Stomach (tissue), 9 donors: ENCODE data around the gene FOXN4. TPM values are rescaled to one million over a fixed set of nuclear protein-coding genes. Genes with fewer than 3 reads are reported as not detected.

Experiments
- DNase-seq, 2 donors: peaks; one replicate each; pipeline versions ENCODE4 v3.0.0 to v3.0.0-alpha.2; 2013 to 2019
- H3K27ac ChIP-seq, 5 donors: fragments of 200-600 bp in 4 of 5; sonication (generic) in 4 of 5; one replicate each; pipeline ENCODE4 v1.5.1; 2013 to 2019; ENCODE audit warnings: mild to moderate bottlenecking in 1 of 5, moderate library complexity in 1 of 5
- H3K27me3 ChIP-seq, 3 donors: fragments of 200-600 bp; sonication (generic); one replicate each; pipeline ENCODE4 v1.5.1; 2017 to 2019; ENCODE audit warnings: mixed run types in 1 of 3
- H3K36me3 ChIP-seq, 4 donors: fragments of 200-600 bp; sonication (generic); 1 replicate in 3 of 4; 2 replicates in 1 of 4; pipeline ENCODE4 v1.5.1; 2016 to 2019
- H3K4me1 ChIP-seq, 4 donors: fragments of 200-600 bp; sonication (generic); one replicate each; pipeline ENCODE4 v1.5.1; 2016 to 2019
- H3K4me3 ChIP-seq, 4 donors: fragments of 200-600 bp; sonication (generic) in 3 of 4; one replicate each; pipeline ENCODE4 v1.5.1; 2016 to 2019; ENCODE audit warnings: mild to moderate bottlenecking in 1 of 4
- H3K9me3 ChIP-seq, 4 donors: fragments of 200-600 bp; sonication (generic); one replicate each; pipeline ENCODE4 v1.5.1; 2016 to 2019
- CTCF ChIP-seq, 7 experiments: fragments of 450-650 bp in 4 of 7; fragments of 200-600 bp in 3 of 7; sonication (generic) in 3 of 7; IDR thresholded peaks; one replicate each; pipeline ENCODE4 v1.5.1; 2016 to 2019; ENCODE audit warnings: antibody characterized with exemption in 7 of 7, control low read depth in 2 of 7, mild to moderate bottlenecking in 1 of 7
- EP300 ChIP-seq: sonication (generic); formaldehyde crosslinking; IDR thresholded peaks from one replicate; pipeline ENCODE4 v1.6.1; 2017; ENCODE audit warnings: antibody characterized with exemption
- POLR2A ChIP-seq, 4 donors: fragments of 450-650 bp; IDR thresholded peaks; one replicate each; pipeline ENCODE4 v1.6.1; 2016; ENCODE audit warnings: antibody characterized with exemption in 4 of 4, control low read depth in 2 of 4, mild to moderate bottlenecking in 1 of 4, moderate library complexity in 1 of 4
- POLR2AphosphoS5 ChIP-seq, 3 donors: sonication (generic); formaldehyde crosslinking; IDR thresholded peaks; one replicate each; pipeline ENCODE4 v1.6.1; 2016; ENCODE audit warnings: antibody characterized with exemption in 3 of 3
- WGBS, 5 donors: extraction: QIAGEN DNeasy Blood & Tissue Kit in 3 of 5; methylation state at CpG; one replicate each; pipeline versions ENCODE4 v1.1.5 to v1.1.7; 2013 to 2018; 5-methylcytosine and 5-hydroxymethylcytosine counted together
- intact Hi-C: fragments of 100-400 bp; cut with DNase I; formaldehyde crosslinking; loops from one replicate; pipeline ENCODE4 v1.15.1; 2023; ENCODE audit warnings: low total_unique reads
- polyA plus RNA-seq, 3 donors: library from polyadenylated mRNA; stranded (reverse); fragments of 200-250 nt; gene quantifications; one replicate each; pipeline ENCODE4 v1.2.3, GENCODE V29; 2013
- total RNA-seq, 5 donors: library from RNA; depleted of rRNA; stranded (reverse); fragments of >200 nt; gene quantifications; one replicate each; pipeline versions ENCODE4 v1.1.0 to v1.2.3, GENCODE V29; 2014 to 2016
- donor health status: healthy with polysubstance abuse.
- donor health status: Bipolar disorder and iron deficiency.
- donor health status: healthy.

The FOXN4 gene
- total and polyA plus RNA-seq, 8 donors = not detected

DNA sequence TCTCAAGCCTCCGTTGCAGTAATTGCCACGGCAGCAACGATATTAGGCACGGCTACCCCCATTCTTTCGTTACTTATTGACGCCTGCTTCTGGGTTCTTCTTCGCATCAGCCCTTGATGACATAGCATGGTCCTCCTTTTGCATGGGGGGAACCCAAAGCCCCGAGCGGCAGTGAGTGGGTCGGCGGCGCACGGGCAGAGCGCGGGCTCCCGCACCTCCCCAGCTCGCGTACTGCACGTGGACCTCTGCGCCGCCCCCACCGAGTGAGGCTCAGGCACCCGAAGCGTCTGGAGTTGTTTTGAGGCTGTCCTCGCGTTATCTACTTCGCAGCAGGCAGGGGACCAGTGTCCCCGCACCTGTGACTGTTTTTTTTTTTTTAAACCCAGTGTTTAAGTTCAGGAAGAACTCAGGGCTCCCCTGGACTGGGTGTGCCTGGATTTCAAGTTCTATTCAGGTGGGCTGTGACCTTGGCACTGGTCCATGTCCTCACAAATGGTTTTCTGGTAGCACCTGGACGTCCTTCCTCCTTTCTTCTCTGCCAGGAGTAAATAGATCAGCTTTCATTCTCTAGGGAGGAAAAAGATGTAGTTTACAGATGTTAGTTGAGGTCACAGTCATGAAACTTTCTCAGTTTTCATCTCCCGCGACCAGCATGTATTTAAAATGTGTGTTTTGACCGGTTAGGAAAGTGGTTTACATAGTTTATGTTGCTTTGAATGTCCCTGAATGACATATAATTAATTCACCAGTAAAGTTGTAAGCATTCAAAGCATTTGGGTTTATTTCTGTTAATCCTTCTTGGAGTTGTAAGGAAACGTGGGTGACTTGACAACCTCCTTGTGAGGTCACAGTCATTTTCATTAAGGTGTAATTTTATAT lies 1.4 kb upstream of the FOXN4 start:
- no peak for TF ChIP-seq EP300
- TF ChIP-seq CTCF (IDR thresholded peaks at IDR 0.05) = no peak
- TF ChIP-seq POLR2A (IDR thresholded peaks at IDR 0.05) = no peak
- no peak for TF ChIP-seq POLR2AphosphoS5 (IDR thresholded peaks at IDR 0.05)

GRCh38 chr12:109309381-109310246 lies 530 bp upstream of the FOXN4 start:
- H3K27ac ChIP-seq = no peak overlapping the region
- intact Hi-C loops = no loop called here
- H3K27me3 ChIP-seq = peaks cover 4 to 82% (median 57%) of the 10 kb centered on the region in 3 donors
- WGBS, 5 donors = 0 to 6% (median 1%) methylated on average over 23 to 99 of the region's 99 CpGs
- peak in 1 of 2 donors; percentile 46 for DNase-seq
- peak overlapping the region; percentile 43 to 54 (median 48) for H3K4me3 ChIP-seq
- no peaks in the 10 kb centered on the region for H3K9me3 ChIP-seq
- H3K4me1 ChIP-seq = peaks cover 23 to 38% (median 27%) of the 10 kb centered on the region in 4 donors
- no peaks in the 10 kb centered on the region for H3K36me3 ChIP-seq
- TF ChIP-seq POLR2AphosphoS5 (IDR thresholded peaks at IDR 0.05) = no peak
- TF ChIP-seq POLR2A (IDR thresholded peaks at IDR 0.05) = no peak
- no peak for TF ChIP-seq CTCF (IDR thresholded peaks at IDR 0.05)
- TF ChIP-seq EP300 = no peak

More for the DNA sequence above, 1.4 kb upstream of the FOXN4 start:
- WGBS, 5 donors = 5 to 8% (median 5%) methylated on average over 26 to 33 of the region's 33 CpGs
- Histone ChIP-seq H3K4me1 (peaks cover 23 to 38% (median 27%) of the 10 kb centered on the region in 4 donors), H3K36me3 (no peaks in the 10 kb centered on the region), H3K27me3 (peaks cover 4 to 78% (median 48%) of the 10 kb centered on the region in 3 donors), H3K9me3 (no peaks in the 10 kb centered on the region), H3K27ac (no peak overlapping the region), H3K4me3 (peak overlapping the region; percentile 43 to 54 (median 48))
- peak in 1 of 2 donors; percentile 46 for DNase-seq
- intact Hi-C loops = no loop called here

GRCh38 chr12:109307051-109307450 lies 2.0 kb downstream of the FOXN4 start:
- intact Hi-C loops = no loop called here
- no peak overlapping the region for H3K27ac ChIP-seq
- peaks cover 4 to 87% (median 61%) of the 10 kb centered on the region in 3 donors for H3K27me3 ChIP-seq

More at GRCh38 chr12:109307051-109307450, 2.0 kb downstream of the FOXN4 start:
- DNase-seq = no peak
- Histone ChIP-seq H3K9me3 (no peaks in the 10 kb centered on the region), H3K36me3 (no peaks in the 10 kb centered on the region), H3K4me3 (no peak overlapping the region), H3K4me1 (peaks cover 20 to 32% (median 26%) of the 10 kb centered on the region in 4 donors)
- 63 to 73% (median 66%) methylated on average over 8 to 9 of the region's 9 CpGs for WGBS, 5 donors
- TF ChIP-seq POLR2AphosphoS5 (IDR thresholded peaks at IDR 0.05) (no peak), POLR2A (IDR thresholded peaks at IDR 0.05) (no peak), EP300 (no peak), CTCF (IDR thresholded peaks at IDR 0.05) (no peak)
